ENCODE measurements around the gene AMMECR1.

DNA sequence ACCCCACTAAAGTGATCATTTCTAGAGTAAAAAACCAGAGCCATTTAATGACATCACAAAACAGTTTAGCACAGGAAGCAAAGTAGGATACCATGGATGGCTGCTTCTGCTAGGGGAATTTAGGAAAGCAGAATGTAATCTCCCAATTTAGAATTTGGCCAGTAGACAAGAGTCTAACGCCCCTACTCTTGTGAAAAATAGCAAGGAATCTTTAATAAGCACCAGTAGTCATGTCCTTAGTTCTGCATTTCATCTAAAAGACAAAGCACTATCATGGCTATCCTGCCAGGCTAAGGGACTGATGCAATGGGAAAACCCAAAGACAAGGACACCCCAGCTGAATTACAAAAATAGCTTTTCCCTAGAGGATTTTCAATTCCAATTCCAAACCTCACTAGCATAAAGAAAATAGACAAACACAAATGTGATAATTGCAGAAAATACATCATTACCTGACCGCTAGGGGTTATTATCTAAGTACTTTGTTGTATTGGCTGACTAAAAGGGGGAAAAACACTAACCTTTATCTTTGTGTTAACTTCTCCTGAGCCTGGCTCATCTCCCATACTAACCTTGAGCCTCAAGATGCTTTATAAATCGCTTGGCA lies 2.6 kb upstream of the AMMECR1 start:
- TF ChIP-seq, protein P1, sequence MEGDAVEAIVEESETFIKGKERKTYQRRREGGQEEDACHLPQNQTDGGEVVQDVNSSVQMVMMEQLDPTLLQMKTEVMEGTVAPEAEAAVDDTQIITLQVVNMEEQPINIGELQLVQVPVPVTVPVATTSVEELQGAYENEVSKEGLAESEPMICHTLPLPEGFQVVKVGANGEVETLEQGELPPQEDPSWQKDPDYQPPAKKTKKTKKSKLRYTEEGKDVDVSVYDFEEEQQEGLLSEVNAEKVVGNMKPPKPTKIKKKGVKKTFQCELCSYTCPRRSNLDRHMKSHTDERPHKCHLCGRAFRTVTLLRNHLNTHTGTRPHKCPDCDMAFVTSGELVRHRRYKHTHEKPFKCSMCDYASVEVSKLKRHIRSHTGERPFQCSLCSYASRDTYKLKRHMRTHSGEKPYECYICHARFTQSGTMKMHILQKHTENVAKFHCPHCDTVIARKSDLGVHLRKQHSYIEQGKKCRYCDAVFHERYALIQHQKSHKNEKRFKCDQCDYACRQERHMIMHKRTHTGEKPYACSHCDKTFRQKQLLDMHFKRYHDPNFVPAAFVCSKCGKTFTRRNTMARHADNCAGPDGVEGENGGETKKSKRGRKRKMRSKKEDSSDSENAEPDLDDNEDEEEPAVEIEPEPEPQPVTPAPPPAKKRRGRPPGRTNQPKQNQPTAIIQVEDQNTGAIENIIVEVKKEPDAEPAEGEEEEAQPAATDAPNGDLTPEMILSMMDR (IDR thresholded peaks at IDR 0.05), result no peak
- TF ChIP-seq POLR2AphosphoS5 (IDR thresholded peaks at IDR 0.05; ENCODE audit: low read depth, low read length) (no peak), TCF7L2 (IDR thresholded peaks at IDR 0.05; ENCODE audit: low read depth, low read length) (no peak), SIN3A (IDR thresholded peaks at IDR 0.05; ENCODE audit: borderline replicate concordance, insufficient read depth, low read depth, low read length) (no peak)
- TF ChIP-seq, protein P2, sequence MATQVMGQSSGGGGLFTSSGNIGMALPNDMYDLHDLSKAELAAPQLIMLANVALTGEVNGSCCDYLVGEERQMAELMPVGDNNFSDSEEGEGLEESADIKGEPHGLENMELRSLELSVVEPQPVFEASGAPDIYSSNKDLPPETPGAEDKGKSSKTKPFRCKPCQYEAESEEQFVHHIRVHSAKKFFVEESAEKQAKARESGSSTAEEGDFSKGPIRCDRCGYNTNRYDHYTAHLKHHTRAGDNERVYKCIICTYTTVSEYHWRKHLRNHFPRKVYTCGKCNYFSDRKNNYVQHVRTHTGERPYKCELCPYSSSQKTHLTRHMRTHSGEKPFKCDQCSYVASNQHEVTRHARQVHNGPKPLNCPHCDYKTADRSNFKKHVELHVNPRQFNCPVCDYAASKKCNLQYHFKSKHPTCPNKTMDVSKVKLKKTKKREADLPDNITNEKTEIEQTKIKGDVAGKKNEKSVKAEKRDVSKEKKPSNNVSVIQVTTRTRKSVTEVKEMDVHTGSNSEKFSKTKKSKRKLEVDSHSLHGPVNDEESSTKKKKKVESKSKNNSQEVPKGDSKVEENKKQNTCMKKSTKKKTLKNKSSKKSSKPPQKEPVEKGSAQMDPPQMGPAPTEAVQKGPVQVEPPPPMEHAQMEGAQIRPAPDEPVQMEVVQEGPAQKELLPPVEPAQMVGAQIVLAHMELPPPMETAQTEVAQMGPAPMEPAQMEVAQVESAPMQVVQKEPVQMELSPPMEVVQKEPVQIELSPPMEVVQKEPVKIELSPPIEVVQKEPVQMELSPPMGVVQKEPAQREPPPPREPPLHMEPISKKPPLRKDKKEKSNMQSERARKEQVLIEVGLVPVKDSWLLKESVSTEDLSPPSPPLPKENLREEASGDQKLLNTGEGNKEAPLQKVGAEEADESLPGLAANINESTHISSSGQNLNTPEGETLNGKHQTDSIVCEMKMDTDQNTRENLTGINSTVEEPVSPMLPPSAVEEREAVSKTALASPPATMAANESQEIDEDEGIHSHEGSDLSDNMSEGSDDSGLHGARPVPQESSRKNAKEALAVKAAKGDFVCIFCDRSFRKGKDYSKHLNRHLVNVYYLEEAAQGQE (IDR thresholded peaks at IDR 0.05; ENCODE audit: insufficient read depth in 1 of 2, low read depth in 2 of 2, low read length in 1 of 2), result no peak

Measured in Panc1 (cell line).